Panc1 (cell line): Measurements from ENCODE around the gene SRRM4. TPM values are rescaled to one million over a fixed set of nuclear protein-coding genes. Genes with fewer than 3 reads are reported as not detected.

ENCODE experiments used
- ATAC-seq: fragments of 200-7000 bp; cut with Tn5 transposase; 2 replicates; pipeline ENCODE4 v1.9.1; 2020; ENCODE audit warnings: mild to moderate bottlenecking, moderate library complexity
- BruUV-seq: library from RNA; stranded (reverse); fragments of 400-500 nt; replicated peaks from 2 replicates; lab custom pipeline; 2021; lab: Mats Ljungman, UMichigan
- CTCF ChIA-PET: fragments of 300-600 bp; sonication (Branson Sonifier 250); formaldehyde crosslinking; loops from one replicate; lab custom pipeline; 2022; ENCODE audit warnings: antibody characterized with exemption; lab: Charles Lee
- POLR2A ChIA-PET: fragments of 300-600 bp; sonication (Branson Sonifier 250); formaldehyde crosslinking; loops from one replicate; lab custom pipeline; 2022; ENCODE audit warnings: antibody characterized with exemption; lab: Charles Lee
- DNase-seq: peaks from one replicate; pipeline ENCODE4 v3.0.0-alpha.2; 2010; ENCODE audit warnings: low read depth, low spot score
- H3K27ac ChIP-seq: 2 replicates; pipeline ENCODE4 v1.5.1; 2011; ENCODE audit warnings: mild to moderate bottlenecking, low read length, inconsistent platforms
- H3K27me3 ChIP-seq: fragments of 200-500 bp; sonication (Bioruptor generic); 2 replicates; pipeline ENCODE4 v1.6.0; 2014; ENCODE audit warnings: low read length, inconsistent platforms; ENCODE audit not compliant: control insufficient read depth, insufficient read depth
- H3K36me3 ChIP-seq: fragments of 200-500 bp; sonication (Bioruptor generic); 2 replicates; pipeline ENCODE4 v1.5.1; 2014; ENCODE audit warnings: inconsistent platforms, mild to moderate bottlenecking, low read length, moderate library complexity; ENCODE audit not compliant: control insufficient read depth, insufficient read depth
- H3K4me1 ChIP-seq: 2 replicates; pipeline ENCODE4 v1.5.1; 2011; ENCODE audit warnings: inconsistent platforms, mild to moderate bottlenecking, low read length, moderate library complexity; ENCODE audit not compliant: control insufficient read depth, insufficient read depth
- H3K4me3 ChIP-seq, 2 experiments: 2 replicates each; pipeline ENCODE4 v1.5.1; 2011 to 2012; ENCODE audit warnings: low read depth in 2 of 2, low read length in 2 of 2, mild to moderate bottlenecking in 2 of 2, inconsistent platforms in 1 of 2, moderate library complexity in 1 of 2
- H3K9me3 ChIP-seq: fragments of 200-500 bp; sonication (Bioruptor generic); 2 replicates; pipeline ENCODE4 v1.5.1; 2014; ENCODE audit warnings: low read depth, mild to moderate bottlenecking, inconsistent platforms, low read length, moderate library complexity; ENCODE audit not compliant: control insufficient read depth, insufficient read depth
- POLR2AphosphoS5 ChIP-seq: IDR thresholded peaks from 2 replicates; pipeline ENCODE4 v1.6.1; 2012; ENCODE audit warnings: mild to moderate bottlenecking, low read depth, low read length, moderate library complexity
- SIN3A ChIP-seq: IDR thresholded peaks from 2 replicates; pipeline ENCODE4 v1.6.1; 2012; ENCODE audit warnings: low read depth, mild to moderate bottlenecking, low read length, moderate library complexity, borderline replicate concordance; ENCODE audit not compliant: insufficient read depth
- TCF7L2 ChIP-seq: IDR thresholded peaks from 2 replicates; pipeline ENCODE4 v1.6.1; 2011; ENCODE audit warnings: mild to moderate bottlenecking, low read depth, low read length, inconsistent platforms
- in situ Hi-C: cut with HindIII; loops from 2 replicates; pipeline ENCODE4 v1.10.0; 2016; ENCODE audit warnings: low sequenced_read_pairs, low pct_unique_long_range_greater_than_20kb
- intact Hi-C: fragments of 100-400 bp; cut with micrococcal nuclease; formaldehyde crosslinking; loops from one replicate; pipeline ENCODE4 v1.10.0; 2022; ENCODE audit not compliant: unreplicated experiment
- total RNA-seq: library from RNA; stranded (reverse); gene quantifications from one replicate; pipeline ENCODE4 v1.2.1, GENCODE V29; 2021; ENCODE audit not compliant: unreplicated experiment
- TF ChIP-seq, protein P1 (sequence below), 2 experiments: IDR thresholded peaks; 2 replicates each; pipeline ENCODE4 v1.6.1; 2011 to 2012; ENCODE audit warnings: low read depth in 2 of 2, control low read depth in 1 of 2, low read length in 1 of 2, mild to moderate bottlenecking in 1 of 2, moderate library complexity in 1 of 2; ENCODE audit not compliant: insufficient read depth in 1 of 2
- TF ChIP-seq, protein P2 (sequence below): fragments of 450-650 bp; IDR thresholded peaks from 2 replicates; pipeline ENCODE4 v1.5.1; 2017; ENCODE audit warnings: mild to moderate bottlenecking

The SRRM4 gene
- total RNA-seq, 1 experiment from 2014 or later: not detected

DNA sequence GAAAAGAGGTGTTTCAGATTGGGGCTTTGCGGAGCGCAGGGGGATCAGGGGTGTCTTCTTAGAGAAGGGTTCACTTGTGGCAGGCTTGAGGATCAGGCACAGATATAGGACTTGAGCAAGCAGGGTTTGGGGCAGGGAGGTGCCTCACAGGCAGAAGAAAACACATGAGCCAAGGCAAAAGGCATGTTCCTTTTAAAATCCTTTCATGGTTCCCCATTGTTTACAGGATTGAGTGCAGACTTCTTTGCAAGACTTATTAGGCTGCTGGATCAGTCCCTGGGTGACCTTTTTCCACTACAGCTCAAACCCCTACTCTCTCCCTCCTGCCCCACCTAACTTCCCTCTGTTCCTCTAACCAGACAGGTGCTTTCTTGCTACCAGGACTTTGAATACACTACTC is 217.1 kb downstream of the SRRM4 start:
- no peak overlapping the region for H3K27ac ChIP-seq
- CTCF ChIA-PET: no interaction called here
- no peak overlapping the region for H3K4me3 ChIP-seq
- no peaks in the 10 kb centered on the region for H3K36me3 ChIP-seq
- BruUV-seq: no TSS peak
- POLR2A ChIA-PET: no interaction called here
- H3K4me1 ChIP-seq: no peaks in the 10 kb centered on the region
- no peak for TF ChIP-seq TCF7L2
- ATAC-seq: no peak
- no peaks in the 10 kb centered on the region for H3K27me3 ChIP-seq
- intact Hi-C loops (no loop called here), in situ Hi-C loops (no loop called here)
- H3K9me3 ChIP-seq: no peaks in the 10 kb centered on the region
- no peak for DNase-seq

DNA sequence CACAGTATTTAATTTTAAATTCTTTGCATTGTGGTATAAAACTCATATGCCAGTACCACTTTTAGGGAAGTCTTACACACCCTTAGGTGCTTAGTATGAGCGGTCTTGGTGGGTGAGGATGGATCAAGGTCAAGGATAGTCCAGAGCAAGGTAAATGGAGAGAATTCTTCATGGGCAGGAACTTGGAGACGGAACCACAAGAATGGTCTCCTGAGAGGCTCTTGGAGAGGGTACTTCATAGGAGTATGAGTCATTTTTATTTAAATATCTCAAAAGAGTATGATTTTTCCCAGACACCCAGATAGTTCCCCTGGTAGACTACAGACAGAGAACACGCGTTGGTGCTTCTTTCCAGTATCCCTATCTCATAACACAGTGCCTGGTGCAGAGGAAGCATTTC is 219.3 kb downstream of the SRRM4 start:
- POLR2A ChIA-PET: no interaction called here
- H3K36me3 ChIP-seq: no peaks in the 10 kb centered on the region
- H3K4me1 ChIP-seq: no peaks in the 10 kb centered on the region
- no peak overlapping the region for H3K27ac ChIP-seq
- no peaks in the 10 kb centered on the region for H3K9me3 ChIP-seq
- H3K27me3 ChIP-seq: no peaks in the 10 kb centered on the region
- ATAC-seq (no peak), DNase-seq (no peak)
- TF ChIP-seq, protein P1, sequence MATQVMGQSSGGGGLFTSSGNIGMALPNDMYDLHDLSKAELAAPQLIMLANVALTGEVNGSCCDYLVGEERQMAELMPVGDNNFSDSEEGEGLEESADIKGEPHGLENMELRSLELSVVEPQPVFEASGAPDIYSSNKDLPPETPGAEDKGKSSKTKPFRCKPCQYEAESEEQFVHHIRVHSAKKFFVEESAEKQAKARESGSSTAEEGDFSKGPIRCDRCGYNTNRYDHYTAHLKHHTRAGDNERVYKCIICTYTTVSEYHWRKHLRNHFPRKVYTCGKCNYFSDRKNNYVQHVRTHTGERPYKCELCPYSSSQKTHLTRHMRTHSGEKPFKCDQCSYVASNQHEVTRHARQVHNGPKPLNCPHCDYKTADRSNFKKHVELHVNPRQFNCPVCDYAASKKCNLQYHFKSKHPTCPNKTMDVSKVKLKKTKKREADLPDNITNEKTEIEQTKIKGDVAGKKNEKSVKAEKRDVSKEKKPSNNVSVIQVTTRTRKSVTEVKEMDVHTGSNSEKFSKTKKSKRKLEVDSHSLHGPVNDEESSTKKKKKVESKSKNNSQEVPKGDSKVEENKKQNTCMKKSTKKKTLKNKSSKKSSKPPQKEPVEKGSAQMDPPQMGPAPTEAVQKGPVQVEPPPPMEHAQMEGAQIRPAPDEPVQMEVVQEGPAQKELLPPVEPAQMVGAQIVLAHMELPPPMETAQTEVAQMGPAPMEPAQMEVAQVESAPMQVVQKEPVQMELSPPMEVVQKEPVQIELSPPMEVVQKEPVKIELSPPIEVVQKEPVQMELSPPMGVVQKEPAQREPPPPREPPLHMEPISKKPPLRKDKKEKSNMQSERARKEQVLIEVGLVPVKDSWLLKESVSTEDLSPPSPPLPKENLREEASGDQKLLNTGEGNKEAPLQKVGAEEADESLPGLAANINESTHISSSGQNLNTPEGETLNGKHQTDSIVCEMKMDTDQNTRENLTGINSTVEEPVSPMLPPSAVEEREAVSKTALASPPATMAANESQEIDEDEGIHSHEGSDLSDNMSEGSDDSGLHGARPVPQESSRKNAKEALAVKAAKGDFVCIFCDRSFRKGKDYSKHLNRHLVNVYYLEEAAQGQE (IDR thresholded peaks at IDR 0.05; ENCODE audit: insufficient read depth in 1 of 2, low read depth in 2 of 2, low read length in 1 of 2): no peak
- TF ChIP-seq SIN3A (no peak), TCF7L2 (no peak), POLR2AphosphoS5 (no peak)
- TF ChIP-seq, protein P2, sequence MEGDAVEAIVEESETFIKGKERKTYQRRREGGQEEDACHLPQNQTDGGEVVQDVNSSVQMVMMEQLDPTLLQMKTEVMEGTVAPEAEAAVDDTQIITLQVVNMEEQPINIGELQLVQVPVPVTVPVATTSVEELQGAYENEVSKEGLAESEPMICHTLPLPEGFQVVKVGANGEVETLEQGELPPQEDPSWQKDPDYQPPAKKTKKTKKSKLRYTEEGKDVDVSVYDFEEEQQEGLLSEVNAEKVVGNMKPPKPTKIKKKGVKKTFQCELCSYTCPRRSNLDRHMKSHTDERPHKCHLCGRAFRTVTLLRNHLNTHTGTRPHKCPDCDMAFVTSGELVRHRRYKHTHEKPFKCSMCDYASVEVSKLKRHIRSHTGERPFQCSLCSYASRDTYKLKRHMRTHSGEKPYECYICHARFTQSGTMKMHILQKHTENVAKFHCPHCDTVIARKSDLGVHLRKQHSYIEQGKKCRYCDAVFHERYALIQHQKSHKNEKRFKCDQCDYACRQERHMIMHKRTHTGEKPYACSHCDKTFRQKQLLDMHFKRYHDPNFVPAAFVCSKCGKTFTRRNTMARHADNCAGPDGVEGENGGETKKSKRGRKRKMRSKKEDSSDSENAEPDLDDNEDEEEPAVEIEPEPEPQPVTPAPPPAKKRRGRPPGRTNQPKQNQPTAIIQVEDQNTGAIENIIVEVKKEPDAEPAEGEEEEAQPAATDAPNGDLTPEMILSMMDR: no peak
- in situ Hi-C loops: no loop called here
- no peak overlapping the region for H3K4me3 ChIP-seq
- intact Hi-C loops: no loop called here
- CTCF ChIA-PET: no interaction called here
- BruUV-seq: no TSS peak

DNA sequence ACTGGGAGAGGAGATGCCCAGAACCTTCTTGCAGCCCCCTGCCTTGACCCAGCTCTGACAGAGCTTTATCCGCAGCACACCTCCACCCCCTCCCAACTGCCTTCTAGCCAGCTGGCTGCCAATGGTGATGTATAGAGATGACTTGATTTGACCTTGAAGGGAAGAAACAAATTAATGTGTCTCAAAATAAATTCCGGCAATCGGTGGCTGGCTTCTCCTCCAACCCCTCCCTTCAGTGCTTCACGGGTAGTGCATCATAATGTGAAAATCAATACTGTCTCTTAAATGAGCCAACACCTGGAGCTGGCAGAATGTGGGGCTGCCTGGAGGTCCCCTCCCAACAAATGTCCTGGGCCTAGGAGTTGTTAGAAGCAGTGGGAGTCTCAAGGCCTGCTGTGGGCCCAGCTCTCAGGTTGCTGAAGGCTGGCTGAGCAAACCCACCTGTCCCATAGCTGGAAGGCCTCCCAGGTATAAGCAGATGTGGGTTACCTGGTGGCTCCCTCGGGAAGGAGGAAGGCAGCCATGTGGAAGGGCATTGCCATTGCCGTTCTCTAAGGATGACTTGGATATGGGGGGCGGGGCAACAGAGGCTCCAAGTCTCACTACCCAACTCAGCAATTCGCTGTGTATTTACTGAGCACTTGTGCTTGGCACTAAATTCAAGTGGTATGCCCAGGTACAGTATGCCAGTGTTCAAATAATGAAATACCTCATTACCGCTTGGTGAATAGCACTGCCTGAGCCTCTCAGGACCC is 220.6 kb downstream of the SRRM4 start:
- no peak for ATAC-seq
- POLR2A ChIA-PET: no interaction called here
- intact Hi-C loops: no loop called here

More for the DNA sequence above, 220.6 kb downstream of the SRRM4 start:
- H3K4me3 ChIP-seq: no peak overlapping the region
- no peaks in the 10 kb centered on the region for H3K9me3 ChIP-seq
- TF ChIP-seq TCF7L2 (no peak), POLR2AphosphoS5 (no peak)
- TF ChIP-seq, protein P2: no peak
- TF ChIP-seq, protein P1 (IDR thresholded peaks at IDR 0.05; ENCODE audit: insufficient read depth in 1 of 2, low read depth in 2 of 2, low read length in 1 of 2): no peak
- CTCF ChIA-PET: interaction anchor here (0.6 kb wide), 1 partner anchor 29 kb away, joined by 4 read pairs; no protein-coding TSS in a partner anchor
- H3K36me3 ChIP-seq: no peaks in the 10 kb centered on the region
- no peaks in the 10 kb centered on the region for H3K4me1 ChIP-seq
- no peak for DNase-seq
- no peaks in the 10 kb centered on the region for H3K27me3 ChIP-seq
- in situ Hi-C loops: no loop called here
- BruUV-seq: no TSS peak
- H3K27ac ChIP-seq: no peak overlapping the region
